GM19025 (cell line): ENCODE measurements around the gene CDC42EP3.

ENCODE experiments used
- ATAC-seq: cut with Tn5 transposase; IDR thresholded peaks from one replicate; pipeline ENCODE4 v1.9.1; 2021; ENCODE audit warnings: mild to moderate bottlenecking, low read depth, moderate library complexity; ENCODE audit not compliant: unreplicated experiment

Gene CDC42EP3

DNA sequence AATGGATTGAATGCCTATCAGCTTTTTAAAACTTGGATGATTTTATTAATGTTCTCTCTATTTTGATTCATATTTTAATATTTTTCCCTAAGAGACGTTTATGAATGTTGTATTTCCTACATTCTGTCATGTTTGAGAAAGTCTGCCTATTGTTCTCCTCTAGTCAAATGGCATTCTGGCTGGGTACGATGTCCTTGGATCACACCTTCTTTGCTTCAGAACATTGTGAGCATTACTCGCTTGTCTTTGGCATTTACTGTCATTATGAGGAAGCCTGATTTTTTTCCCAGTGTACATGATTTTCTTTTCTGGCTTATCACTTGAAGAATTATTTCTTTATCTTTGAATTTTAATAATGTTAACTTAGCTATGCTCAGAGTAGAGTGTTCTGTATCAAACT is 78.4 kb downstream of the CDC42EP3 start:
- no peak for ATAC-seq
